OCI-LY1 (cell line): Measurements from ENCODE around the gene TMEM234.
A peak's percentile ranks its signal among the peaks of the same experiment; 100 is the strongest.

ENCODE experiments used
- H2AFZ ChIP-seq: fragments of 200-600 bp; sonication (generic), shearing (Covaris generic); 2 replicates; pipeline ENCODE4 v1.6.0; 2014; ENCODE audit warnings: antibody characterized with exemption, mild to moderate bottlenecking, low read length
- H3F3A ChIP-seq: fragments of 200-600 bp; sonication (generic), shearing (Covaris generic); 2 replicates; pipeline ENCODE4 v1.6.0; 2014; ENCODE audit warnings: mild to moderate bottlenecking, antibody characterized with exemption, low read length, moderate library complexity; ENCODE audit not compliant: insufficient read depth
- H3K27ac ChIP-seq: fragments of 200-600 bp; sonication (generic); 2 replicates; pipeline ENCODE4 v1.5.1; 2014; ENCODE audit warnings: low read length, mixed run types, mild to moderate bottlenecking, low read depth; ENCODE audit not compliant: poor library complexity, severe bottlenecking
- H3K27me3 ChIP-seq: fragments of 200-600 bp; sonication (generic); 2 replicates; pipeline ENCODE4 v1.6.0; 2014; ENCODE audit warnings: antibody characterized with exemption, mild to moderate bottlenecking, low read length, moderate library complexity; ENCODE audit not compliant: insufficient read depth
- H3K36me3 ChIP-seq: fragments of 200-600 bp; sonication (generic); 2 replicates; pipeline ENCODE4 v1.6.1; 2014; ENCODE audit warnings: mild to moderate bottlenecking, antibody characterized with exemption, low read length, moderate library complexity, mixed read lengths; ENCODE audit not compliant: insufficient read depth
- H3K4me1 ChIP-seq: fragments of 200-600 bp; sonication (generic); 2 replicates; pipeline ENCODE4 v1.5.1; 2014; ENCODE audit warnings: mild to moderate bottlenecking, low read length, moderate library complexity; ENCODE audit not compliant: insufficient read depth, severe bottlenecking
- H3K4me2 ChIP-seq: fragments of 200-600 bp; sonication (generic), shearing (Covaris generic); 2 replicates; pipeline ENCODE4 v1.6.1; 2014; ENCODE audit warnings: low read length
- H3K4me3 ChIP-seq: fragments of 200-600 bp; sonication (generic); 2 replicates; pipeline ENCODE4 v1.5.1; 2014; ENCODE audit warnings: low read length, low read depth, mild to moderate bottlenecking, mixed read lengths; ENCODE audit not compliant: poor library complexity, severe bottlenecking
- H3K79me2 ChIP-seq: fragments of 200-600 bp; shearing (Covaris generic); 2 replicates; pipeline ENCODE4 v1.6.1; 2016; ENCODE audit warnings: mixed run types, low read length, mixed read lengths; ENCODE audit not compliant: insufficient read depth
- H3K9ac ChIP-seq: fragments of 200-600 bp; sonication (generic), shearing (Covaris generic); 2 replicates; pipeline ENCODE4 v1.6.1; 2014; ENCODE audit warnings: mild to moderate bottlenecking, low read length, mixed read lengths
- H3K9me2 ChIP-seq: fragments of 200-600 bp; sonication (generic), shearing (Covaris generic); 2 replicates; pipeline ENCODE4 v1.6.1; 2014; ENCODE audit warnings: low read depth, mild to moderate bottlenecking, low read length, mixed read lengths
- H3K9me3 ChIP-seq: fragments of 200-600 bp; shearing (Covaris generic); 2 replicates; pipeline ENCODE4 v1.6.1; 2014; ENCODE audit warnings: low read length, mixed read lengths
- H4K20me1 ChIP-seq: fragments of 200-600 bp; sonication (generic), shearing (Covaris generic); 2 replicates; pipeline ENCODE4 v1.6.0; 2016; ENCODE audit warnings: mild to moderate bottlenecking, low read length; ENCODE audit not compliant: insufficient read depth
- CTCF ChIP-seq: fragments of 200-600 bp; sonication (generic), shearing (Covaris generic); IDR thresholded peaks from 2 replicates; pipeline ENCODE4 v1.5.1; 2017; ENCODE audit warnings: mild to moderate bottlenecking, antibody characterized with exemption, low read length, moderate library complexity, mixed read lengths
- EZH2 ChIP-seq: fragments of 200-600 bp; sonication (generic), shearing (Covaris generic); IDR thresholded peaks from 2 replicates; pipeline ENCODE4 v1.8.0; 2017; ENCODE audit warnings: borderline replicate concordance, mixed run types, mild to moderate bottlenecking, antibody characterized with exemption, low read length, moderate library complexity, mixed read lengths

The TMEM234 gene

DNA sequence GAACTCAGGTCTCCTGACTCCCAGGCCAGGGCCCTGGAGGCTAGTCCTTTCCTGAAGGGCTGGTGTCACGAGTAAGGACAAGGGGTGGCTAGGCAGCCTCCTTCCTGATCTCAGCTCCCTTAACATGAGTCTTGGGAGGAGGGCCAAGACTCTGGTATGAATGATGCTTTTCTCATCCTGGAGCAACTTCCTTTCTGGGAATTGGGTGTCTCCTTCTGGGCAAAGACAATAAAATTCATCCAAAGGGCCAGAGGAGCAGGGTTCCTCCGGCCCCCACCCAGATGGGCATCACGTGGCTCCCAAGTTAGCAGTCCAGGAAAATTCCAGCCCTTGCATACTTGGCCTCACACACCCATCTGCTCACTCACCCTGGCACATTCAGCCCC lies 24.7 kb upstream of the TMEM234 start, which contains the start of gene FAM167B:
Gene FAM167B, plus strand, starts transcription at position 335 of the 386 bp plus-strand sequence. CDS start 200 bp downstream, outside the sequence.
- no peaks in the 10 kb centered on the region for H3K36me3 ChIP-seq
- H3K79me2 ChIP-seq: no peaks in the 10 kb centered on the region
- H3K27me3 ChIP-seq: no peaks in the 10 kb centered on the region
- H3F3A ChIP-seq: peaks cover 7% of the 10 kb centered on the region
- no peak for TF ChIP-seq CTCF
- TF ChIP-seq EZH2: no peak
- H3K9ac ChIP-seq: no peak within 1 kb of the TSS; the same call in 1 of the 2 replicates
- peak within 1 kb of the TSS; percentile 44; the same call in 1 of the 2 replicates for H3K4me2 ChIP-seq
- H3K4me1 ChIP-seq: peaks cover 64% of the 10 kb centered on the region
- H2AFZ ChIP-seq: no peak within 1 kb of the TSS
- no peaks in the 10 kb centered on the region for H4K20me1 ChIP-seq
- H3K27ac ChIP-seq: peak within 1 kb of the TSS; percentile 100
- no peak within 1 kb of the TSS for H3K4me3 ChIP-seq
- no peaks in the 10 kb centered on the region for H3K9me2 ChIP-seq
- no peaks in the 10 kb centered on the region for H3K9me3 ChIP-seq

GRCh38 chr1:32242341-32242851 lies 20.2 kb upstream of the TMEM234 start:
- Histone ChIP-seq H3K27ac (peak overlapping the region; percentile 43), H3F3A (no peaks in the 10 kb centered on the region), H4K20me1 (no peaks in the 10 kb centered on the region), H3K27me3 (no peaks in the 10 kb centered on the region), H3K9ac (no peak overlapping the region), H3K4me2 (no peak overlapping the region), H3K4me1 (peaks cover 48% of the 10 kb centered on the region), H3K9me2 (no peaks in the 10 kb centered on the region), H3K4me3 (no peak overlapping the region), H2AFZ (no peak overlapping the region), H3K36me3 (no peaks in the 10 kb centered on the region), H3K79me2 (no peaks in the 10 kb centered on the region), H3K9me3 (no peaks in the 10 kb centered on the region)
- TF ChIP-seq CTCF: no peak
- no peak for TF ChIP-seq EZH2

DNA sequence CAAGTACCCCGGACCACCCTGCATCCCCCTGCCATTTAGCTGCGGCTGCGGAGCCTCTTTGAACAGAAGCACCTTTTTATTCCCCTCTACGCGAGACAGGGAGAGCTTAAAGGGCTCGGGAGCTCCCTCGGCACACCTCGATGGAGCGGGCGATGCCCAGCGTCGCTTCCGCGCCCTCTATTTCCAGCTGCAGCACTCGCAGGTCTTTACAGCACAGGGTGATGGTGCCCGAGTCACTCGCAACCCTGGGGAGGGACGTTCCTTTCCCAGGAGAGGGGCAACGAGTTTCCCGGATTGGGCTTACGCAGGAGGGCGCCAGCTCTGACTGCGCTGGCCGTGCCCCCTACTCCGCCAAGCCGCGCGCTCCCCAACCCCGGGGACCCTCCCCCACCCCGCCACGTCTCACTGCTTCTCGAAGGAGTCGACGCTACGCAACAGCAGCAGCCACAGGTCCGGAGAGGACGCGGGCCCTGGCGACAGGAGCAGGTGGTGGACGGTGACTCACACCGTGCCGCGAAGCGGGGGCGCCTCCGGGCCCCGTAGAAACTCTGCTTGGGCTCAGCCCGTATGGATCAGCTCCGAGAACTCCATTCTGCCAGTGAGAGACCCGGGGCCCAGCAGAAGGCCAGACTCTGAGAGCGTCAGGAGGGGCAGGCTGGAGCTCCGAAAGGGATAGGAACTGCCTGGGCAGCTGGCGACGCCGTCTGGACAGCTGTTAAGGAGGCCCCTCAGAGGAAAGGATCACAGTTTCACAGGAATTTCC lies 19.0 kb upstream of the TMEM234 start:
- H3K9me3 ChIP-seq: no peaks in the 10 kb centered on the region
- H3K36me3 ChIP-seq: no peaks in the 10 kb centered on the region
- peaks cover 40% of the 10 kb centered on the region for H3K4me1 ChIP-seq
- H3K9ac ChIP-seq: peak overlapping the region; percentile 69
- H3K4me2 ChIP-seq: peak overlapping the region; percentile 83
- H3K27me3 ChIP-seq: no peaks in the 10 kb centered on the region
- peaks cover under 1% of the 10 kb centered on the region; the same call in 1 of the 2 replicates for H3F3A ChIP-seq
- no peaks in the 10 kb centered on the region for H3K79me2 ChIP-seq
- H2AFZ ChIP-seq: 0 out of 2 replicates have a peak overlapping the region, but pooled peaks have one; percentile 5
- no peaks in the 10 kb centered on the region for H3K9me2 ChIP-seq
- H3K27ac ChIP-seq: peak overlapping the region; percentile 72
- no peak for TF ChIP-seq CTCF
- TF ChIP-seq EZH2: no peak
- no peaks in the 10 kb centered on the region for H4K20me1 ChIP-seq
- peak overlapping the region; percentile 64 for H3K4me3 ChIP-seq
